Measurements from ENCODE around the gene PLOD3.

Gene PLOD3

DNA sequence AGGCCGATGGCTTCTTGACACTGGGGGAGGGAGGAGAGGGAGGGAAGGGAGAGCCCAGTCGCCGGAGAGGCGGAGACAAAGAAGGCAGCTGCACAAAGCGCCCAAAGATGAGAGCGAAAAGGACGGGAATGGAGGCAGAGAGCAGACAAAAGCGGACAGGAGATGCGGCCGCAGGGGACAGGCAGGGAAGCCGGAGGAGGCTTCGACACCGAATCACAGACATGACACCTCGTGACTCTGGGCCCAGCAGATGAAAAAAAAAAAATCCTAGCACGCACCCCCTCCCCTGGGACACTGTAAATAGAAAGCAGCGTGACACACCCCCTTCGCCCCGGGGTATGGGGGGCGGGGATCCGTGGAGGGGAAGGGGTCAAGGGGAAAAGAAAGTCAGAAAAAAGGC lies 38.3 kb downstream of the PLOD3 start:
- DNase-seq: peak; percentile 59

DNA sequence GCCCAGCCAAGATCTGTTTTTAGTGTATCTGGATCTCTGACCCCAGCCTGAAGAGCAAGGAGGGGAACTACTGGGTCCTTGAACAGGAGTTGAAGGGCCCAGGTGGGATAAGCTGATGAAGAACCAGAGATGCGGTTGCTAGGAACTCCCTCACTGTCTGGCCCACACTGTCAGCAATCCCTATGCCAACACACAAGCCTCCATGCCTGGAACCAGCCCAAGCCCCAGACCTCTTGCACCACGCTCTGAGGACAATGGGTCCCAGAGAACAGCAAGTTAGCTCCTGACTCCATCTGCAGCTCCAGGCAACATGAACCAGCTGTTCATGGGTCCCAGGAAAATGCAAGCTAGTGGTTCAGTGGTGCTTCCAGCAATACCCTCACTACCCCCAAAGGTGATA lies 39.7 kb downstream of the PLOD3 start:
- no peak for DNase-seq

DNA sequence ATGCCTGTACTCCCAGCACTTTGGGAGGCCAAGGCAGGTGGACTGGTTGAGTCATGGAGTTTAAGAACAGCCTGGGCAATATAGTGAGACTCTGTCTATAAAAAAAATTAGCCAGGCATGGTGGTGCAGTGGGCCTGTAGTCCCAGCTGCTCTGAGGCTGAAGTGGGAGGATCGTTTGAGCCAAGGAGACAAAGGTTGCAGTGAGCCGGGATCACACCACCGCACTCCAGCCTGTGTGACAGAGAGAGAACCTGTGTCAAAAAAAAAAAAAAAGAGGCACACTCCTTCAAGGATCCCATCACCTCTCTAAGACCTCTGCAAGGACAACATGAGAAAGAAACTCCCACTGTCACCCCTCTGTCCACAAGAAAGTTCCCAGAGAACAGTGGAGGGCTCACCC lies 41.7 kb downstream of the PLOD3 start:
- DNase-seq: no peak

DNA sequence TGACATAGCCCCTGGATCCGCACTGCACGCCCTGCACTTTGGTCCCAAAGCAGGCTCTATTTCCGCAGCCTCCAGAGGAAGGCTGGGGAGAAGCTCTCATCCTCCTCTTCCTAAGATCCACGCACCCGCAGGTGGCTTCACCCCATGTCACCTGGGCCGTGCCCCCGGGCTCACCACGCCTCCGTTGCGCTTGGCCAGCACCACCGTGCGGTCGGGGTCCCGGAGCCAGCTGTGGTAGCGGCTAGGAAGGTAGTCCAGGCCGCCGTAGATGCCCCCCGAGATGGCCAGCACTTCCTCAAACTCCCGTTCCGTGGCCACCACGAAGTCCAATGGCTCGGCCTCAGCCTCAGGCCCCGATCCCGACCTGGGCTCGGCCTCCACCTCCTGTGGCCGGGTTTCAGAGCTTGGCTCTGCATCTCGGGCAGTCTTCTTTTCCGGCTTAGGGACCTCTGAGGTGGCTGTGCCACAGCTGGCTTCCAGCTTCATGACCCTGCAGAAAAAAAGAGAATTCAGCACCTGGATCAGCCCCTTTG lies 43.0 kb downstream of the PLOD3 start:
- no peak for DNase-seq

DNA sequence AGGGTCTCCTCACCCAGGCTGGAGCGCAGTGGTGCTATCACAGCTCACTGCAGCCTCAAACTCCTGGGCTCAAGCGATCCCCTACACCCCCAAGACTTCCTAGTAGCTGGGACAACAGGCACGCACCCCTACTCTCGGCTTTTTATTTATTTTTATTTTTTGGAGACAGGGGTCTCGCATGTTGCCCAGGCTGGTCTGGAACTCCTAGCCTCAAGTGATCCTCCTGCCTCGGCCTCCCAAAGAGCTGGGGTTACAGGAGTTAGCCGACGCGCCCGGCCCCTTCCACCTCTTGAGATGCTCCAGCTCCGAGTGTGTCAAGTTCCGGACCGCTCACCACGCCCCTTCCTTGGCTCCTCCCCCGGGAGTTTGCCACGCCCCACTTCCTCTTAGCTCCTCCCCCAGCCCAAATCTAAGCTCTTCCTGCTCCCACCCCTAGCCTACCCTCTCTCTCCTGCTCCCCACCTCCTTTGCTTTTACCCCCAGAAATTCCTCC lies 43.6 kb downstream of the PLOD3 start:
- peak; percentile 44 for DNase-seq

DNA sequence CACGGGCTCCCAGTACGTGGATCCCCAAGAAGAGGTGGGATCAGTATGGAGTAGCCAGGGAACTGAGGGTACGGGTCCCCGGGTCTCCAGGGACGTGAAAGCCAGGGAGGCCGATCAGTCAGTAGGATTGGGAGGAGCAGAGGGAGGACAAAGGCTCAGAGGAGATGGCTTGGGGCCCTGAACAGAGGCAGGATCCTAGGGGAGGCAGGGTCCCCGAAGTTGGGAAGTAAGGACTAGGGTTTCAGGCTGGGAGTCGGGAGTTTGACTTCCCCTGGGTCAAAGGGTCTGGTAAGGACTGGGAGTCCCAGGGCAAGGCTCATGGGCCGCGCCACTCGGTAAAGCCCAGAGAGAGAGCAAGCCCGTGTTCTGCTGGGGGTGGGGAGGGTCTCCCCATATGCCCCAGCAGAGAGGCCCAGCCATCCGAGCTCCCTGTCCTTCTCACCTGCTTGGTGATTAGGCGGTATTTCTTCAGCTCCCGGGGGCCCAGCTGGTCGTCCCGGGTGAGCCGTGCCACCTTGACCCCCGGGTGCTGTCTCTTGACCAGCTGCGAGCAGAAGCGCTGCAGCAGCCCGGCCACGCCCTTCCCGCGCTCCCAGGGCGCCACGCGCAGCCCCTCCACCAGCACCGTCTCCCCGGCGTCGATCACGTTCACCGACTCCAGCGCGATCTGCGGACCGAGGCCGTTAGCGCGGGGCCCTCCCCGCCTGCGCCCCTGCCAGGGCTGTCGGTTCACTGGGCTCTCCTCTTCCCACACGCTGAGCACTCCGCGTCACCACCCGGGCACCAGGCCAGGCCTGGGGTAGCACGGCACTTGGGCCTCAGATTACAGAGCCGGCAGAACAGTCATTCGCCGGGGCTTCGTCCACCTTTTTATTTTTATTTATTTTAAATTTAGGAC lies 44.3 kb downstream of the PLOD3 start:
- peak; percentile 48 for DNase-seq

DNA sequence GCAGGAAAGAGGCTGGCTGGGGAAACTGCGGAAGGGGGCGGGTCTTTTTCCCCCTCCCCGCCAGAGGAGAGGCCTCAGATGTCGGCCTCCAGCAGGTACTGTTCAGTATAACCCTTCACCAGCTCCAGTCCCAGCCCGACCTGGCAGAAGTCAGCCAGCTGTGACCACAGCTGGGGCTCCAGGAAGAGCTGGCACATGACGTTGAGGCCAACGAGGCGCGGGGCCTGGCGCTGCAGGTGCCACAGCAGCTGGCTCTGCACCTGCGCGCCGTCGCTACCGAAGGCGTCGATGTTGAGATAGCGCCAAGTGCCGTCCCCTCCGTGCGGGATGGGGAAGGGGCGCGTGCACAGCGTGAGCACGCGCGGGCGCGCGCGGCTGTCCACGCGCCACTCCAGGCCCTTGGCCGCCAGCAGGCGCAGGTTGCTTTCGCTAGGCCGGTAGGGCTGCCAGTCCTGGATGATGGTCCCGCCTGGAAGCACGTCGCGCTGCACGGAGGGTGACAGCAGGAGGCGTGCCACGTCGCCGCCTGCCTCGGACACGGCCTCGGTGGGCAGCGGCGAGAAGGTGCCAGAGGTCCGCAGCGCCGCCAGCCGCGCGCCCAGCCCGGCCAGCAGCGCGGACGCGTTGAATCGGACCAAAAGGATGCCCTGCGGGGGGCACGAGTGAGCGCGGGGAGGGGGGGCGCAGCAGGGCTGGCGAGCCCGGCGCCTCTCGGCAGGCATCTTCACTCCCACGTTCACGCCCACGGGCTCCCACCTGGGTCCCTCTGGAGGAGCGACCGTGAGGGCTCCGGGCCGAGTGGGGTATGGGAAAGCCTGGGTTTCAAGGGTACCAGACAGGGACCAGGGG lies 45.2 kb downstream of the PLOD3 start:
- DNase-seq: peak; percentile 59

DNA sequence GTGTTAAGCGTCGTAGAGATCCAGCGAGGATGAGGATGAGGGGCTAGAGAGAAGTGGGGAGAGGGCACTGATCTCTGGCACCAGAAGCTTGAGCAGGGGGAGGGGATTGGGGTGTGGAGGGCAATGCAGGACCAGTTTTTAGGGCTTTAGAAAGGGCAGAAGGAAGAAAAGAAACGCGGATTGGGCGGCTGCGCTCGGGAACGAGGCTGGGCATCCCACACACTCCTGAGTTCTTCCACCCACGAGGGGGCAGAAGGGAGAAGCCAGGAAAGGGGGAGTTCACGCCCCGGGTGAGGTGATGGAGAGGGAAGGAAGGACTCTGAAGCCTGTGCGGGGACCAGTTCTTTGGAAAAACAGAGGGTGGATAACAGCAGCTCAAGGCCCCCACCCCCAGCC lies 45.9 kb downstream of the PLOD3 start:
- DNase-seq: no peak

DNA sequence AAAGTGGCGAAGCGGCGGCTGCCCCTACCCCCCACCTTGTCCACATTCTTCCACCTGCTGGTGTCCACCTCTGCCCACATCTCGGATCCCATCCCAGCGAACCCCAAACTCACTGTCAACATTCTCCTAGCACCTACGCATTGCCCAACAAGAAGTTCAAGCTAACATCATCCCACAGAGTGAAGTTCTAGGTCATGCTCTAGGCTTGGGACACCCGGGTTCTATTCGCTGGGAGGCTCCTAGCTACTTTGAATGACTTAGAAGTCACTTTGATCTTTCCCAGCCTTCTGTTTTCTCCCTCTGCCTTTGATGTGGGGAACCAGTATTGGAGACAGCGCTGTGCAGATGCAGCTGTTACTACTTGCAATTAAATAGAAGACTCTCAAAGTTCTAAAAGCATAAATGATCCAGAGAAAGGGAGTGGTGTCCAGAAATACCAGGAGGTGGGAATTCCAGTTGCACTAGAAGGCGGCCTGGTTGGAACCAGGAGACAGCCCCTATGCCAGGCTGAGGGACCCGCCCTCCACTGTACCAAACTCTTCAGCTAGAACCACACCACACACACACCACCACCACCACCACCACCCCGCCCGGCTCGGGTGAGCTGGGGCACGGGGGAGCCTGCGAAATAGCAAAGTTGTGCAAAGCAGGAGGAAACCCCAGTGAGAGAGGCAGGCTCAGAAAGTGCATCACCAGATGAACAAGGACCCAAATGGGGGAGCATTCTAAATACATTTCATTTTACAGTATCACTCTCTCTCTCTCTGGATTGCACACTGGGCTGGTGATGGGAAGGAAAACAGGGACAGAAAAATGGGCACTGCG lies 46.6 kb downstream of the PLOD3 start:
- no peak for DNase-seq

DNA sequence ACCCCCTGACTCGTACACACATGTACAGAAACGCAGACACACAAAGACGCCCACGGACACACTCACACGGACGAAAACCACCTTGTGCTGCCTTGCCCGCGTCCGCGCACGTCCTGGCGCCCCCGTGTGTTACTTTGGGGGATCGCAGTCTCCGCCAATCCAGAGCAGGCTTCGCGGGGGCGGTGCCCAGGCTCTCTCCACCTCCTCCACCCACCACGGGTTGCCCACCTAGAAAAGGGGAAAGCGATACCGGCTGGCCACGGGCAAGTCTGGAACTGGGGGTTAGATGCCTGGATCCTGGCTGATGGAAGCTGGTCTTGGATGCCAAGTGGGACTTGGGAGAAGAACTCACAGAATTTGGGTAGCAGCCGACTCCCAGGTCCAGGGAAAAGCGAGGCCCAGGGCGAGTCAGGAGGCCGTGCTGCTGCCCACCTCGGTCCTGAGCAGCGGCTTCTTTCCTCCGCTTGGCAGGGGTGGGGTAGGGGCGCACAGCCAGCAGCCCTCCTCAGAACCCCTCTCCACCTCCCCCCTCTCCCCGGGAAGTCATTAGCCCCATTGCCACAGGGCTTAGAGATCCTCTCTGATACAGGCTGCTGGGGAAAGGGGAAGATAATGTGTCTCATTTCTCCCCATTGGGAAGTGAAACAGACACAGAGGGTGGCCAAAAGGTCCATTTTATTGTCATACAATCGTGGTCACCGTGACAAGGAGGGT lies 47.4 kb downstream of the PLOD3 start:
- DNase-seq: peak; percentile 89

DNA sequence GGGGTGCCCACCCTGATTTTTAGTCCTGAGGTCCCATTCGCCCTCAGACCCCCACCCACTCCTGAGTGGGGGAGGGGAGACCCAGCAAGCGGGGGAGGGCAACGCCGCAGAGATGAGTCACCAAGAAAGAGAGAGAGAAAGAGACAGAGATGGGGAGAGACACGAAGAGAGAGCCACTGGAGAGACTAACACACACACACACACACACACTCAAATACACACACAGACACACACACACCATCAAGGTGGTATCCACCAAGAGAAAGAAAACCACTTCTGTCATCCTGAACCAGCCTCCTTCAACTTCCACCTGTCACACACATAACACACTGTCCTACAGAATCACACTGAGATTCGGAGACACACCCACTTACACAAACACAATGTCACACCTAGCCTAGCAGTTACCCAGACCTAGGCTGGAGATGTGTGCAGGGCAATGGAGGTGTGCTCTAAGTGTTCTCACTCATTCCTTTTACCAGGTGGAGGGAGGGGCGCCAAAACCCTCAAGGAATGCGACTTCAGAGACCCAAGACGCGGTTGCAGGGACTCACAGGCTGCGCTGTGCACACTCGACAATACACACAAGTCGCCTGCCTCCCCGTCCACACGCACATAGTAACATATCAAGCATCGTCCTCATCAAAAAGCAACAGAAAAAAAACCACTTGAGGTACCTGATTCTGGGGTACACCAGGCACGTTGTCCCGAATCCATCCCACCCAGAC lies 48.1 kb downstream of the PLOD3 start:
- no peak for DNase-seq

DNA sequence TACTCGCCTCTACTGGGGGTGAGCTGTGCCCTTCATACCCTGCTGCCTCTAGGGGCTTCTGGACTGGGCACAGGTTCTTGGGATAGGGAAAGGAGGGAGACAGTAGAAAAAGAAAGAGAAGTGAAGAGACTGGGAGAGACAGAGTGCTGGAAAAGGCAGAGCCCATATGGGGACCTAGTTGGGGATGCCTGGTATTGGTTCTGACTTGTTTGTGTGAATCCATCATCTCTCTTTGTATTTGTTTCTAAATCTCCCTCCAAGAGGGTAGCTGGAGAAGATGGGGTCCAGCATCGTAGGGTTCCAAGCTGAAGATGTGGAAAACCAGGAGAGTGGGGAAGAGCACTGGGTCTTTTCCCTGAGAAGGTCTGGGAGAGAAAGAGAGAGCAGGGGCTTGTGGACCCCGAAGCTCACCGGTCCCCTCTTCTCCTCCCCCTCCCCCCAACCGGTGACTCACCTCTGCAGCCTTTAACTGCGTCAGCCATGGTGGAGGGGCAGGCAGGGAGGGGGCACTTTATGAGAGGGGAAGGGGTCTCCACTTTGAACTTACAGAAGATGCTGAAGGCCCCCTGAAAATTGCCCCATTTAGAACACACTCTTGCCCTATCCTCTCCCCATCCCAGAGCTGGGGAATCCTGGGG lies 48.9 kb downstream of the PLOD3 start:
- DNase-seq: no peak

DNA sequence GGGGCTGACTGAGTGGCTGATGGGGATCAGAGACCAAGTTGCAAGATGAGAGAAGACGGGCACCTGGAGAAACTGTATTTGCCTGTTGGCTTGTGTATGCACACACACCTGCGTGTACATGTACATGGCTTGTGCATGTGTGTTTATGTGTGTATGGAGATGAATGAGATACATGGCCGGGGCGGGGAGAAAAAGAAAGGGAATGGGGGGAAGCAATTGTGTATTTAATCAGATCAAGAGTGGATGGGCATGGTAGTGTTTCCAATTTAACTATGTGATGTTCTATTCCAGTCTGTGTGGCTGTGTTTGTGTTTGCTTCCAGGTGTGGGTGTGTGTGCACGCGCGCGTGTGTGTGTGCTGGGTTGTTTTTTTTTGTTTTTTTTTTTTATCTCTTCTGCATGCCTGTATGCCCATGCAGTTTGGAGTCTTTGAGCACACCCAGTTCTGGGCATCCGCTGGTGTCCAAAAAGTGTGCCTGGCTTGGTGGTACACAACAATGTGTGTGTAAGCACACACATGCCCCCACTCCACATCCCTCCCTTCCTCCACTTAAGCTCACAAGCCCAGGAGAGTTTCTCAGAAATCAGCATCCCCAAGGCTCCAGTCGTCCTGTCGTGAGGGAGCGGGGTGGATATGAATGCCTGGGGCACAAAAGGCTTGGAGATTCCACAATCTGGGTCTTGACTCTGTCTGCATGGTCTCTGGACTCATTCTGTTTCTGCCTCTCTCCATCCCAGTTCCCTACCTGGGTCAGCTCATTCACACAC lies 49.6 kb downstream of the PLOD3 start:
- DNase-seq: no peak

DNA sequence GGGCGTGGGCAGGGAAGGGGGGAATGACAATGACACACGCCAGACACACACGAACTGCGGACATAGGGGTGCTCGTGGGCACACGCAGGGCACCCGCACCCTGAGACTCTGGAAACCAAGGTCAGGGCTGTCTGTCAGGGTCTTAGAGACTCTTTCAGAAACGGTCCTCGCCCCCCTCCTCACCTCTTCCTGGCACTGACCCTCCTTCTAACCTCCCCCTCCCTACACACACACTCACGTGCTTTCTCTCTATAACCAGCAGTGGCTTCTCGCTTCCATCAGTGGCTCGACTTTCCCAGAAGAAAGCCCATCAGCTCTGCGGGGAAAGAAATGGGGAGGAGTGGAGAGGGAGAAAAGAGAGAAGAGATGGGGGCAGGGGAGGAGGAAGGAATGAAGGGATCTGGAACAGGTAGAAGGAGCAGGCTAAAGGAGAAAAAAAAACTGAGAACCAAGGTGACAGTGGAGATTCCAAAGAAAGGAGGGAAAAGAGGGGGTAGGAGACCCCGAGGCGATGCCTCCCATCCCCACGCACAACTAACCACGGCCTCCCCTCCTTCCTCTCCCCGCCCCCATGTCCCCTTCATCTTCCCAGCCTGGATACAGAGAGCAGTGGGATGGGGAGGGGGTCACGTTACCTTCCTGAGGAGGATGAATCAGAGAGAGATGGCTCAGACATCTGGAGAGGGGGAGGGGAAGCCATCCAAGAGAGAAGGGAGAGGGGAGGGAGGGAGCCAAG lies 50.3 kb downstream of the PLOD3 start:
- peak; percentile 44 for DNase-seq

DNA sequence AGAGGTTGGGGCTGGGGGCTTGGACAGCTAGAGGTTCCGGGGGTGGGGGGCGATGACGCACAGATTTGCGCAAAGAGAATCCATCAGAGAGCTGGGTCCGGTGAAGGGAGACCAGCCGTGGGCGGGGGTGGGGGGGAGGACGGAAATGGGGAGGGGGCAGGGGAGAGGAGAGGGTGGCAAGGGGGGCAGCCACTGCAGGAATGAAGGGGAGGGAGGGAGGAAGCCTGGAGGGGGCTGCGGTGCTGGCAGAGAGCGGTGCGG lies 50.8 kb downstream of the PLOD3 start:
- no peak for DNase-seq

DNA sequence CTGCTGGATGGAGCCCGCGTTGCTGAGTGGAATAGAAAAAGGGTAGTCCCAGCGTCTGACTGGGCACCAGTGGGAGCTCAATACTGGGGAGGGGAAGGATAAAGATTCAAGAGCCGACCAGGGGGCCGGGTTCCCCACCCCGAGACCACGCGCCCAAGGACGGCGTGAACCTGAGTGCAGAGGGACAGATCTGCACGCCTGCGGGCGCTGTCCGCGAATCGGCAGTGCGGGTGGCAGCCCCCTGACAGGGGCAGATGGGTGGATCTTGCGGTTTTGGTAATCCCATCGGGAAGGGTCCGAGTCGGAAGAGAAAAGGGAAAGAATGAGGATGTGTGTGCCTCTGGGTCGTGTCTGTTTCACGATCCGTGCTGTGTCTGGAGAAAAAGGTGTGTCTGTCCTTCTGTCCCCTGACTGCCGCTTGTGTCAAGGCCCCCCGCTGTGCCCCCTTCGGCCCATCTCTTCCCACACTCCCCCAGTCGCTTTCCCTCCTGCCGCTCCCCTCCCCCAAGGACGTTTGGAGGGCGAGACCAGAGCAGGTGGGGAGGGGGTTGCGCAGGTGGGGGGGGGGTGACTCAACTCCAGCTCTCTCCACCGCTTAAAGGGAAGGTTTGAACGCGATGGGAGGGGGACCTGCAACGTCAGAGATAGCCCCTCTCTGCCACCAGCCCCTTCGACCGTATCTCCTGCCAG lies 51.3 kb downstream of the PLOD3 start:
- DNase-seq: no peak

DNA sequence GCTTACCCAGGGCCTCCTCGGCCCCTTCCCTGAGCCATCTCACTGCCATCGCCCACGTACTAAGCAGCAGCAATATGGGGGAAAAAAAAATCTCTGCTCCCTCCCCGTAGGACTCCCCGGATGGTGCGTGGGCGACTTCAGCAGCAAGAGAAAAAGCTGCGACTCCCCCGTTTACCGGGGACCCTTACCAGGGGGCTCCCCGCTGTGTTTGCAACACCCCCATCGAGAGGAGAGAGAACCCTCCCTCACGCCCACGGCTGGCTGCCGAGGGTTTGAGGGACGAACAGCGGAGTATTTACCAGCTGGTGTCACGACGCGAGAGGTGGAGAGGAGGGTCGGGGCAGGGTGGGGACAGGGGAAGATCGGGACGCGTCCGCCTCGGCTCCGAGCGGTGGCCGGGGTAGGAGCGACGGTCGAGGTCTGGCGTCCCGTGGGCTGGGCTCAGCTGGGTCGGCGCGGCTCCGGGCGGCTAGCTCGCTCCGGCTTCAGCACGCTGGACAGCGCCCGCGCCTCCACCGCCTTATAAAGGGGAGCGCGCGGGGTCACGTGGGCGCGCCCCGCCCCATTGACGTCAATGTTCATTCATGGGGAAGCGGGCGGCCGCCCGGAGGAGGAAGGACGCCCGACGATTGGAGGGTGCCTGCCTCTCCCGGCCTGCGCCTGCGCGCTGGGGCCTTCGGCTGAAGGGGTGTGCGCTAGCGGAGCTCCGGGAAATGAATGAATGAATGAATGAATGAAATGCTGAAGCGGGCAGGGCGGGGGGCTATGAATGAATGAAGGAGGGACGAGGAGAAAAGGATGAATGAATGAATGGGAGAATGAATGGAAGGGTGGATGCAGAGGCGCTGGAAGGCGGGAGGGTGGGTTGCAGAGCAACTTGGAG lies 52.1 kb downstream of the PLOD3 start, which contains the start of gene VGF:
VGF (minus strand) TSS at position 495 of the 883 bp plus-strand sequence. CDS start 726 bp downstream, outside the sequence.
- DNase-seq: peak; percentile 96
